HG03175 (cell line): ENCODE measurements around the gene F11R.
"Not testable (repeated sequence)": the region's sequence is repeated elsewhere in the genome, so short reads cannot be mapped to it uniquely, and the experiment has no call there.

ENCODE experiments used
- ATAC-seq: cut with Tn5 transposase; IDR thresholded peaks from one replicate; pipeline ENCODE4 v1.9.1; 2021; ENCODE audit warnings: mild to moderate bottlenecking, moderate library complexity; ENCODE audit not compliant: unreplicated experiment

Gene F11R

GRCh38 chr1:160978510-160978927 lies 42.4 kb downstream of the F11R start:
- ATAC-seq: no peak

DNA sequence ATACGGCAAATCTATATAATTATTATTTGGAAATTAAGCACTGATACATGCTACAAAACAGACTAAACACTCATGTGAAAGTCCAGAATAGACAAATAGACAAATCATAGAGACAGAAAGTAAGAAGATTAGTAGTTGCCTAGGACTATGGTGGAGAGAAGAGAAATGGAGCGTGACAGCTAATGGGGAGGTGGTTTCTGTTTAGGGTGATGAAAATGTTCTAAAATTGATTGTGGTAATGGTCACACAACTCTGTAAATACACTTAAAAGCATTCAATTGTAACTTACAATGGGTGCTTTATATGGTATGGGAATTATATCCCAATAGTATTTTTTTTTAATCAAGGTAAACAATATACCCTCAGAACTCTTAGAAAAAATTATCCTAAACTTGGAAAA lies 45.9 kb downstream of the F11R start:
- ATAC-seq: no peak

- no peak for ATAC-seq
Observed at GRCh38 chr1:160973491-160973890, 47.5 kb downstream of the F11R start.

DNA sequence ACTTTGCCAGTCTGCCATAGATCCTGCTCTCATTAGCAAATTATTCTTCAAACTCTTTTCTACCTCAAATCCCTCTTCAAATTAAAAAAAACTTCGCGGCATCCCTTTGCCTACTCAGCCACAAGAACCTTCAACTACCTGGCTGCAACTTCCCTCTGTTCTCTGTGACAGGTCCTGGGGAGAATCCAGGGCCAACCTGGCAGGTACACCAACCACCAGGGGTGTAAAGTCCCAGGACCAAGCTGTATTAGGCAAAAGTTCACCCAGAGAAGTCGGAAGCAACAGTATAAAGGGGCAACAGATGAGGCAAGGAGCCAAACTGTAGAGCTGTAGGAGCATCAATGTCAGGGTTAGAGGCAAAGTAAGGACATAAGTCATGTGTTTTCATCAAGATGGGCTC lies 48.0 kb downstream of the F11R start:
- ATAC-seq: no peak

GRCh38 chr1:160971618-160972056 lies 49.3 kb downstream of the F11R start:
- no peak for ATAC-seq

GRCh38 chr1:160963521-160963920 lies 57.4 kb downstream of the F11R start:
- ATAC-seq: no peak

- ATAC-seq: no peak
Observed at GRCh38 chr1:160961419-160961818, 59.5 kb downstream of the F11R start.

- no peak for ATAC-seq
Observed at GRCh38 chr1:160956966-160957365, 64.0 kb downstream of the F11R start.

GRCh38 chr1:160954158-160955104 lies 66.5 kb downstream of the F11R start, which contains the start of gene ITLN2:
Gene ITLN2, minus strand, starts transcription at chr1:160954809. Its CDS starts 68 bp downstream, at chr1:160954741.
- ATAC-seq: peak; percentile 76

DNA sequence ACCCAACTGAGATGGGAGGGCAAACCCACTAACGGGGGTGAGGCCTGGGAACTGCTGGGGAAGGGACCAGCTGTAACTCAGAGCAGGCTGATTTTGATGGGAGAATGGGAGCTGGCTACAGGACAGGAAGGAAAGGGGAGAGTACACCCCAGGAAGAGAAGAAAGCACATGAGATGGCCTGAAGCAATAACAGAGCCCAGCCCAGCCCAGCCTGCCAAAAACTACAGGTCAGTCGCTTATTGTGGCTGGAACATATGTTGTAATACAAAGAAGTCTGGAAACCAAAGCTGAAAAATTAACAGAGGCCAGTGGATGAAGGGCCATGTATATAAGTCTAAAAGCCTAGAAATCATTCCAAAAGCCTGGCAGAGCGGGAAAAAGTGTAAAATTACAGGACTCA lies 67.9 kb downstream of the F11R start:
- no peak for ATAC-seq

DNA sequence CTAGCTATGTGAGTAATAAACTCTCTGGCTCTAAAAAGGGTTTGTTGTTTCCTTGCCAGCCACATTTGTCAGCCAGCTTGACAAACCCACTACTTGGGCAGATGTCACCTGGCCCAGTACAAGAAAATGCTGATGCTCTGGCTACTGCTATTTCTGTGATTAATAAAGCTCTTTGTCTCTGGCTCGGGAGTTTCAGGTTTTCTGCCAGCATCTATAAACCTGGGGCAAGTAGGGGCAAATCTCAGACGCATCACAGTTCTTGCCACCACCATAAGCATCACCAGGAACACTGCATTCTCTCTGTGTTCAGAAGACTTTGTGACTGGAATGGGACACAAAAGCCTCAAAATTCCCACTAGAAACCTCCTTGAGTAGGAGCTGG lies 68.8 kb downstream of the F11R start:
- ATAC-seq: no peak

GRCh38 chr1:160951443-160952128 lies 69.4 kb downstream of the F11R start:
- ATAC-seq: peak; percentile 58

DNA sequence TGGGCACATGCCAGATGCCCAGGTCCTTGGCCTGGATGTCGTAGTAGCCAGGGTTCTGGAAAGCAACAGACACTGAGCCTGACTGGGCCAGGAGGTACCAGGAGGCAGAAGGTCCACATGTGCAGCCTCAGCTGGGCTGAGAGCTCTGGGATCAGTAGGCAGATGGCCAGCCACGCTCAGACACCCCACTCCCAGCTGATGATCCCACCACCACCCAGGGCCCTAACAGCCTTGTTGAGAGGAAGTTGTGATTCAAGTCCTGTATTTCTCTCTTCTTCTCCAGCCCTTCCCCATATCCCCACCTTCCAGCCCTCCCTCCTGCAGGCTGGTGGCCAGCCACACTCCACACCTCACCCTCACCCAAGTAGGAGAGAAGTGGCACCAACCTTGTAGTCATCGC lies 70.3 kb downstream of the F11R start:
- ATAC-seq: no peak

DNA sequence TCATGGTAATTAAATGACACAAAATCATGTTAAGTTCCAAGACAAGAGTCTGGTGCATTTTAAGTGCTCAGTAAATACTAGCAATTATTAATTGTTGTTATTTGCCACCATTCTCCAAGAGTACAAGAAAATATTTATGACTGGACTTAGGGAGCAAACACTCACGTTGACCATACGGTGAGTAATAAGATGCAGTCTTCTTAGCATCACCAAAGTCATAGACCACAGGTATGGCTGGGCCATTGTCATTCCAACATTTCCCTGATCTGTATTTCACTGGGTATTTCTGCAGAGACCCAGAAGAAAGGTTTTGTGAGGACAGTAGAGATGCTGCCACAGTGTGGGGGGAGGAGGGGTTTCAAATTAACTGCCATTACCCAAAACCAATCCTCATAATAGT lies 71.1 kb downstream of the F11R start:
- ATAC-seq: no peak

GRCh38 chr1:160949216-160949880 lies 71.6 kb downstream of the F11R start:
- ATAC-seq: not testable (repeated sequence)

DNA sequence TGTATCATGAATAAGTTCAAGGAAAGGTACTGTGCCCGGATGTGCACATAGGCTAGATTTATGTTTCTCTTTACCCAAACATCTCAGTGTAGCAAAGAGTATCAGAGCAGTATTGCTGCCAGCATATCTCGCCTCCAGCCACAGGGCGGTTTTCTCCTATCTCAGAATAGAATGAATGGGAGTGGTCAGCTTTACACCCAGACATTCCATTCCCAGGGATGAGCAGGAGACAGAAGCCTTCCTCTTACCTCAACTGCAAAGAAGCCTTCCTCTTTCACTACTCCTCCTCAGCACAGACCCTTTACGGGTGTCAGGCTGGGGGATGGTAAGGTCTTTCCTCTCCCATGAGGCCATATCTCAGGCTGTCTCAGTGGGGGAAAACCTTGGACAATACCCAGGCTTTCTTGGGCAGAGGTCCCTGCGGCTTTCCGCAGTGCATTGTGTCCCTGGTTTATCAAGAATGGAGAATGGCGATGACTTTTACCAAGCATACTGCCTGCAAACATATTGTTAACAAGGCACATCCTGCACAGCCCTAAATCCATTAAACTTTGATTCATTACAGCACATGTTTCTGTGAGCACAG lies 73.7 kb downstream of the F11R start:
- not testable (repeated sequence) for ATAC-seq

DNA sequence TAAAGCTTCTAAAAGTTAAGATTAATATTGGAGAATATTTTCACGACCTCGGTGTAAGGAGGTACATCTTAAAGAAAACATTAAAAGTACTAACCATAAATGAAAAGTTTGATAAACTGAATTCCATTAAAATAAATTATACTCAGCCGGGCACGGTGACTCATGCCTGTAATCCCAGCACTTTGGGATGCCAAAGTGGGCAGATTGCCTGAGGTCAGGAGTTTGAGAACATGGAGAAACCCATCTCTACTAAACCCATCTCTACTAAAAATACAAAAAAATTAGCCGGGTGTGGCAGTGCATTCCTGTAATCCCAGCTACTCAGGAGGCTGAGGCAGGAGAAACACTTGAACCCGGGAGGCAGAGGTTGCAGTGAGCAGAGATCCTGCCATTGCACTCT lies 75.1 kb downstream of the F11R start:
- not testable (repeated sequence) for ATAC-seq
